ENCODE results near the gene CAPN12. TPM values are rescaled to one million over a fixed set of nuclear protein-coding genes. Genes with fewer than 3 reads are reported as not detected.
A peak's percentile ranks its signal among the peaks of the same experiment; 100 is the strongest.

The CAPN12 gene
- polyA plus RNA-seq, 1 of the 3 experiments (the other 2 are of a cell fraction) = 3.0 TPM

- TF ChIP-seq, protein P1, sequence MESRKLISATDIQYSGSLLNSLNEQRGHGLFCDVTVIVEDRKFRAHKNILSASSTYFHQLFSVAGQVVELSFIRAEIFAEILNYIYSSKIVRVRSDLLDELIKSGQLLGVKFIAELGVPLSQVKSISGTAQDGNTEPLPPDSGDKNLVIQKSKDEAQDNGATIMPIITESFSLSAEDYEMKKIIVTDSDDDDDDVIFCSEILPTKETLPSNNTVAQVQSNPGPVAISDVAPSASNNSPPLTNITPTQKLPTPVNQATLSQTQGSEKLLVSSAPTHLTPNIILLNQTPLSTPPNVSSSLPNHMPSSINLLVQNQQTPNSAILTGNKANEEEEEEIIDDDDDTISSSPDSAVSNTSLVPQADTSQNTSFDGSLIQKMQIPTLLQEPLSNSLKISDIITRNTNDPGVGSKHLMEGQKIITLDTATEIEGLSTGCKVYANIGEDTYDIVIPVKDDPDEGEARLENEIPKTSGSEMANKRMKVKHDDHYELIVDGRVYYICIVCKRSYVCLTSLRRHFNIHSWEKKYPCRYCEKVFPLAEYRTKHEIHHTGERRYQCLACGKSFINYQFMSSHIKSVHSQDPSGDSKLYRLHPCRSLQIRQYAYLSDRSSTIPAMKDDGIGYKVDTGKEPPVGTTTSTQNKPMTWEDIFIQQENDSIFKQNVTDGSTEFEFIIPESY (IDR thresholded peaks at IDR 0.05; ENCODE audit: borderline replicate concordance, low read depth) = no peak
- TF ChIP-seq PBX3 (IDR thresholded peaks at IDR 0.05) = peak; percentile 72
- TF ChIP-seq MEF2A (IDR thresholded peaks at IDR 0.05; ENCODE audit: borderline replicate concordance, low read depth) = peak; percentile 97; the same call in 1 of the 2 replicates
- peak; percentile 80; the same call in 1 of the 2 replicates for TF ChIP-seq RXRA (IDR thresholded peaks at IDR 0.05; ENCODE audit: borderline replicate concordance, low read depth)
- peak; percentile 20; the same call in 1 of the 2 replicates for TF ChIP-seq RAD21 (IDR thresholded peaks at IDR 0.05; ENCODE audit: low read length)
- peak; percentile 86 for TF ChIP-seq RCOR1 (IDR thresholded peaks at IDR 0.05; ENCODE audit: low read length)
- TF ChIP-seq YY1 (IDR thresholded peaks at IDR 0.05; ENCODE audit: low read depth) = no peak
- no peak; the same call in 1 of the 2 replicates for TF ChIP-seq USF1 (IDR thresholded peaks at IDR 0.05; ENCODE audit: borderline replicate concordance, low read depth)
- TF ChIP-seq TCF12 (IDR thresholded peaks at IDR 0.05) = peak; percentile 69
- peak; percentile 45; the same call in 1 of the 2 replicates for TF ChIP-seq TAF1 (IDR thresholded peaks at IDR 0.05; ENCODE audit: borderline replicate concordance, low read depth, low read length)
- no peak for TF ChIP-seq CTCF (IDR thresholded peaks at IDR 0.05)
- TF ChIP-seq FOXM1 (IDR thresholded peaks at IDR 0.05; ENCODE audit: low read depth) = peak; percentile 69; the same call in 1 of the 2 replicates
- TF ChIP-seq IRF3 (IDR thresholded peaks at IDR 0.05; ENCODE audit: low read depth, low read length) = no peak
- no peak for TF ChIP-seq EZH2phosphoT487 (IDR thresholded peaks at IDR 0.05; ENCODE audit: borderline replicate concordance, low read depth)
- no peak for TF ChIP-seq GABPA (IDR thresholded peaks at IDR 0.05; ENCODE audit: low read depth)
Observed at GRCh38 chr19:38691938-38692457, 52.3 kb downstream of the CAPN12 start (continued).
